PC-3 (cell line): ENCODE results near the gene CLRN3. TPM values are rescaled to one million over a fixed set of nuclear protein-coding genes. Genes with fewer than 3 reads are reported as not detected.

Experiments used
- ATAC-seq: fragments of 200-7000 bp; cut with Tn5 transposase; 2 replicates; pipeline ENCODE4 v1.9.1; 2020; ENCODE audit warnings: mild to moderate bottlenecking, moderate library complexity
- BruUV-seq: library from RNA; stranded (reverse); fragments of 400-500 nt; replicated peaks from 2 replicates; lab custom pipeline; 2021; lab: Mats Ljungman, UMichigan
- CTCF ChIA-PET: fragments of 300-600 bp; sonication (Branson Sonifier 250); formaldehyde crosslinking; loops from one replicate; lab custom pipeline; 2022; ENCODE audit warnings: antibody characterized with exemption; lab: Charles Lee
- POLR2A ChIA-PET: fragments of 300-600 bp; sonication (Branson Sonifier 250); formaldehyde crosslinking; loops from one replicate; lab custom pipeline; 2022; ENCODE audit warnings: antibody characterized with exemption; ENCODE audit not compliant: unreplicated experiment; lab: Charles Lee
- DNase-seq: peaks from one replicate; pipeline ENCODE4 v3.0.0-alpha.2; 2015
- H2AFZ ChIP-seq: fragments of 300-600 bp; sonication (generic); 2 replicates; pipeline ENCODE4 v1.6.0; 2016; ENCODE audit warnings: antibody characterized with exemption, low read length
- H3F3A ChIP-seq: fragments of 300-600 bp; sonication (generic); one replicate; pipeline ENCODE4 v1.6.0; 2017; ENCODE audit warnings: antibody characterized with exemption, low read length, control low read depth, mild to moderate bottlenecking; ENCODE audit not compliant: unreplicated experiment
- H3K27ac ChIP-seq: fragments of 300-600 bp; sonication (generic); 2 replicates; pipeline ENCODE4 v1.5.1; 2016; ENCODE audit warnings: mild to moderate bottlenecking, low read length
- H3K27me3 ChIP-seq: fragments of 300-600 bp; sonication (generic); 2 replicates; pipeline ENCODE4 v1.6.1; 2016; ENCODE audit warnings: low read length, mixed read lengths
- H3K36me3 ChIP-seq: fragments of 300-600 bp; sonication (generic); 2 replicates; pipeline ENCODE4 v1.6.1; 2016; ENCODE audit warnings: low read depth, mixed run types, low read length, mixed read lengths
- H3K4me1 ChIP-seq: fragments of 300-600 bp; sonication (generic); 2 replicates; pipeline ENCODE4 v1.5.1; 2016; ENCODE audit warnings: low read length; ENCODE audit not compliant: insufficient read depth
- H3K4me2 ChIP-seq: fragments of 300-600 bp; sonication (generic); 2 replicates; pipeline ENCODE4 v1.6.0; 2016; ENCODE audit warnings: low read length
- H3K4me3 ChIP-seq: fragments of 300-600 bp; sonication (generic); 2 replicates; pipeline ENCODE4 v1.5.1; 2016; ENCODE audit warnings: mild to moderate bottlenecking, low read length, mixed read lengths
- H3K79me2 ChIP-seq: fragments of 300-600 bp; sonication (generic); 2 replicates; pipeline ENCODE4 v1.6.1; 2017; ENCODE audit warnings: low read length, mixed read lengths
- H3K9ac ChIP-seq: fragments of 300-600 bp; sonication (generic); 2 replicates; pipeline ENCODE4 v1.6.0; 2016; ENCODE audit warnings: mild to moderate bottlenecking, low read length
- H3K9me2 ChIP-seq: fragments of 300-600 bp; sonication (generic); replicated peaks from 2 replicates; pipeline ENCODE4 v1.6.1; 2016; ENCODE audit warnings: mixed run types, low read length, mixed read lengths
- H3K9me3 ChIP-seq: fragments of 300-600 bp; sonication (generic); 2 replicates; pipeline ENCODE4 v1.6.1; 2016; ENCODE audit warnings: low read length, mixed read lengths
- H4K20me1 ChIP-seq: fragments of 300-600 bp; sonication (generic); 2 replicates; pipeline ENCODE4 v1.6.1; 2016; ENCODE audit warnings: low read length, mixed read lengths
- CTCF ChIP-seq: fragments of 300-600 bp; sonication (generic); conservative IDR thresholded peaks from 2 replicates; pipeline ENCODE4 v1.5.1; 2017; ENCODE audit warnings: antibody characterized with exemption, low read depth, mild to moderate bottlenecking, low read length
- EZH2 ChIP-seq: fragments of 300-600 bp; sonication (generic); IDR thresholded peaks from one replicate; pipeline ENCODE4 v1.6.1; 2017; ENCODE audit warnings: antibody characterized with exemption, mild to moderate bottlenecking, low read length; ENCODE audit not compliant: unreplicated experiment
- EZH2phosphoT487 ChIP-seq: fragments of 300-600 bp; sonication (generic); IDR thresholded peaks from 2 replicates; pipeline ENCODE4 v1.6.1; 2018; ENCODE audit warnings: mild to moderate bottlenecking, antibody characterized with exemption, low read length, borderline replicate concordance
- intact Hi-C: fragments of 100-400 bp; cut with micrococcal nuclease; formaldehyde crosslinking; loops from 2 replicates; pipeline ENCODE4 v1.9.0; 2023
- total RNA-seq: library from RNA; depleted of rRNA; stranded (reverse); fragments of >200 nt; gene quantifications from 2 replicates; pipeline ENCODE4 v1.2.3, GENCODE V29; 2014

CLRN3 gene
- total RNA-seq, 1 experiment from 2014 or later, result not detected

DNA sequence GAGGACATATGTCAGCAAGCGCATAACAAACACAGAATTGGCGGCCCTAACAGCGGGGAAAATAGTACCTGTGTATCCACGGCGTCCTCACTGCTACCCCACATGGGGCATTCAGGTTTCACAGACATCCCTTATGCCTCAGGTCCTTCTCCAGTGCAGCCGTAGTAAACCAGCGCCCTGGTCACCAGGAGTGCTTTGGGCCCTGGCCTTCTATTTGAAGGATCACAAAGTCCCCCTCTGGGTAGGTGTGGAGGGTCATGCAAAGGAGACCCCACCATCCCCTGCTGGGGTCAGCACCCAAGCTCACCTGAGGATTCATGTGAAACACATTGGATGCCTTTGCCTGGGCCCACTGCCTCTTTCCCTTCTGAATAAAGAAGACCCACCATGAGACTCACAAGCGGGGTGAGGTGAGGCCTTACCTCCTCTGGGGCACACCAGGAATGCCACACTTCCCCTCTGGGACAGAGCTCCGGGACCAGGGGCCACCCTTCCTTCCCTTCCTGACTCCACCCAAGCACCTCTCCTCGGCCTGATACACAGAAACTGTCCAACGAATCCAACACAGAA lies 18.8 kb downstream of the CLRN3 start:
- TF ChIP-seq EZH2phosphoT487 (no peak), EZH2 (no peak), CTCF (no peak)
- Histone ChIP-seq H3F3A (no peaks in the 10 kb centered on the region), H3K9me2 (no peaks in the 10 kb centered on the region), H3K79me2 (no peaks in the 10 kb centered on the region), H3K4me3 (no peak overlapping the region), H3K9me3 (no peaks in the 10 kb centered on the region), H3K4me2 (no peak overlapping the region), H3K27ac (no peak overlapping the region), H3K4me1 (no peaks in the 10 kb centered on the region), H3K9ac (no peak overlapping the region), H4K20me1 (no peaks in the 10 kb centered on the region), H2AFZ (no peak overlapping the region), H3K36me3 (no peaks in the 10 kb centered on the region), H3K27me3 (peaks cover 11% of the 10 kb centered on the region)
- intact Hi-C loops, result no loop called here
- no peak for DNase-seq
- POLR2A ChIA-PET, result no interaction called here
- CTCF ChIA-PET, result no interaction called here
- ATAC-seq, result no peak
- BruUV-seq, result no TSS peak

GRCh38 chr10:127872871-127873600 lies 19.7 kb downstream of the CLRN3 start:
- no peaks in the 10 kb centered on the region for H3F3A ChIP-seq
- ATAC-seq, result no peak
- no peaks in the 10 kb centered on the region for H3K4me1 ChIP-seq
- no peaks in the 10 kb centered on the region for H3K36me3 ChIP-seq
- CTCF ChIA-PET, result no interaction called here
- TF ChIP-seq EZH2phosphoT487, result no peak
- TF ChIP-seq EZH2, result no peak
- TF ChIP-seq CTCF, result peak; percentile 38; the same call in 1 of the 2 replicates
- no peaks in the 10 kb centered on the region for H3K79me2 ChIP-seq
- no peak overlapping the region for H3K4me2 ChIP-seq
- peaks cover 11% of the 10 kb centered on the region for H3K27me3 ChIP-seq
- H2AFZ ChIP-seq, result no peak overlapping the region
- DNase-seq, result peak; percentile 28
- H3K27ac ChIP-seq, result no peak overlapping the region
- POLR2A ChIA-PET, result no interaction called here
- intact Hi-C loops, result no loop called here
- H3K9ac ChIP-seq, result no peak overlapping the region
- no peaks in the 10 kb centered on the region for H3K9me2 ChIP-seq
- no TSS peak for BruUV-seq
- H3K4me3 ChIP-seq, result no peak overlapping the region
- H3K9me3 ChIP-seq, result no peaks in the 10 kb centered on the region
- no peaks in the 10 kb centered on the region for H4K20me1 ChIP-seq
